HG03439 (cell line): ENCODE results near the gene CDC23.
"Not testable (repeated sequence)": the region's sequence is repeated elsewhere in the genome, so short reads cannot be mapped to it uniquely, and the experiment has no call there.

Source experiments
- ATAC-seq: cut with Tn5 transposase; IDR thresholded peaks from one replicate; pipeline ENCODE4 v1.9.1; 2021; ENCODE audit warnings: mild to moderate bottlenecking, moderate library complexity; ENCODE audit not compliant: unreplicated experiment

The CDC23 gene

GRCh38 chr5:138148811-138149210 is 64.3 kb downstream of the CDC23 start:
- no peak for ATAC-seq

- not testable (repeated sequence) for ATAC-seq
These were observed 69.5 kb downstream of the CDC23 start for GRCh38 chr5:138143578-138143977.

- no peak for ATAC-seq
These were observed 71.4 kb downstream of the CDC23 start for GRCh38 chr5:138141734-138142133.

GRCh38 chr5:138140268-138140667 is 72.9 kb downstream of the CDC23 start:
- no peak for ATAC-seq

GRCh38 chr5:138139781-138140090 is 73.4 kb downstream of the CDC23 start:
- no peak for ATAC-seq

- ATAC-seq = no peak
These were observed 74.0 kb downstream of the CDC23 start, which contains the start of gene NME5 for GRCh38 chr5:138138949-138139780. NME5 (minus strand) TSS chr5:138139428; CDS start chr5:138138780, 648 bp downstream.
